ENCODE results near the gene TJP1.
A peak's percentile ranks its signal among the peaks of the same experiment; 100 is the strongest.

The TJP1 gene

GRCh38 chr15:29713784-29714183 lies 108.5 kb downstream of the TJP1 start:
- H3K4me3 ChIP-seq (ENCODE audit: low read depth, low read length) = no peak overlapping the region
- H3K36me3 ChIP-seq = peaks cover 86% of the 10 kb centered on the region
- no peaks in the 10 kb centered on the region for H3K27me3 ChIP-seq (ENCODE audit: insufficient read depth, low read depth, severe bottlenecking)
- no peak for DNase-seq
- no peak for TF ChIP-seq CTCF (IDR thresholded peaks at IDR 0.05; ENCODE audit: low read depth, low read length)
- H3K27ac ChIP-seq = no peak overlapping the region
- H3K9me3 ChIP-seq (ENCODE audit: severe bottlenecking) = peaks cover under 1% of the 10 kb centered on the region

GRCh38 chr15:29712149-29712885 lies 110.0 kb downstream of the TJP1 start:
- TF ChIP-seq CTCF (IDR thresholded peaks at IDR 0.05; ENCODE audit: low read depth, low read length) = no peak
- H3K9me3 ChIP-seq (ENCODE audit: severe bottlenecking) = no peaks in the 10 kb centered on the region
- DNase-seq = no peak
- no peak overlapping the region for H3K27ac ChIP-seq
- H3K4me3 ChIP-seq (ENCODE audit: low read depth, low read length) = no peak overlapping the region
- no peaks in the 10 kb centered on the region for H3K27me3 ChIP-seq (ENCODE audit: insufficient read depth, low read depth, severe bottlenecking)
- peaks cover 88% of the 10 kb centered on the region for H3K36me3 ChIP-seq

DNA sequence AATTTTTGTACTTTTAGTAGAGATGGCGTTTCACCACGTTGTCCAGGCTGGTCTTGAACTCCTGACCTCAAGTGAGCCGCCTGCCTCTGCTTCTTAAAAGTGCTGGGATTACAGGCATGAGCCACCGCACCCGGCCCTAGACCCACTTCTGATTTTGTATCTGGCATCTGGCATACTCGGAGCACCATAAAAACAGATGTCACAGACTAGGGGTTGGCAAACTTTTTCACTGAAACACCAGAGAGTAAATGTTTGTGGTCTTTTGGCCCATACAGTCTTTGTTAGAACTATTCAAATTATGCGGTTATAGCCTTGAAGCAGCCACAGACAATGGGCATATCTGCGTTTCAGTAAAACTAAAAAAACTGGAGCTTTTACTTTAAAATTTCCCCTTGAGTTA lies 110.7 kb downstream of the TJP1 start:
- Histone ChIP-seq H3K4me3 (ENCODE audit: low read depth, low read length) (no peak overlapping the region), H3K36me3 (peaks cover 93% of the 10 kb centered on the region), H3K9me3 (ENCODE audit: severe bottlenecking) (no peaks in the 10 kb centered on the region), H3K27ac (no peak overlapping the region), H3K27me3 (ENCODE audit: insufficient read depth, low read depth, severe bottlenecking) (no peaks in the 10 kb centered on the region)
- DNase-seq = no peak
- no peak for TF ChIP-seq CTCF (IDR thresholded peaks at IDR 0.05; ENCODE audit: low read depth, low read length)

- H3K9me3 ChIP-seq (ENCODE audit: severe bottlenecking) = no peaks in the 10 kb centered on the region
- TF ChIP-seq CTCF (IDR thresholded peaks at IDR 0.05; ENCODE audit: low read depth, low read length) = no peak
- peaks cover 97% of the 10 kb centered on the region for H3K36me3 ChIP-seq
- no peak for DNase-seq
- no peak overlapping the region for H3K4me3 ChIP-seq (ENCODE audit: low read depth, low read length)
- no peaks in the 10 kb centered on the region for H3K27me3 ChIP-seq (ENCODE audit: insufficient read depth, low read depth, severe bottlenecking)
- H3K27ac ChIP-seq = no peak overlapping the region
These were observed 113.7 kb downstream of the TJP1 start for GRCh38 chr15:29708519-29708918.

DNA sequence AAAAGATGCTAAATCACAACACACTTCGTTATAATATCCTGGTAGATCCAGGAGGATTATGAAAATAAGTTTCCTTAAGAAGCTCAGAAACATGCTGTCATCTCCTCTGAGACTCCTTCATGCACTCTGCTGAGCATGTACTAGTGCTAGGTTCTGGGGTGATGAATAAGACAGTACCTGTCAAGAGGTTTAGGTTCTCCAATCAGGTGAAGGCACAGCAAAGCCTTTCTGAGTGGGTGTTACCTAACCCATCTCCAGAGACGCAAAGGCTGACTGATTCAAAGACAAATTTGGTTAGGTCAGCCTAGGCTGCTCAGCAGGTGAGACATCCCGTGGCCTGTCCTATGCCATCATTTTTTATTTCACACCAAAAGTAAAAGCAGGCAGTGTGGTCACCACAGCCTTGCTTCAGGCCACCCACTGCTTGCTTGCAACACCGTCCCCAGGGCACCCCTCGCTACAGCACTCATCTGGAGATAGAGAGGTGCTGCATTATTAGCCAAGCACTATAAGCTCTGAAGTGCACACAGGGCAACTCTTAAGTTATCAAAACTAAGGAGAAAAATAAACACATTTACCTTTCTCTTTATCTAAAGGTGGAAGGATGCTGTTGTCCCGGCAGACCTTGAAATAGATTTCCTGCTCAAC lies 117.2 kb downstream of the TJP1 start:
- no peak for DNase-seq
- Histone ChIP-seq H3K27me3 (ENCODE audit: insufficient read depth, low read depth, severe bottlenecking) (no peaks in the 10 kb centered on the region), H3K4me3 (ENCODE audit: low read depth, low read length) (no peak overlapping the region), H3K9me3 (ENCODE audit: severe bottlenecking) (no peaks in the 10 kb centered on the region), H3K27ac (peak overlapping the region; percentile 48), H3K36me3 (peaks cover 94% of the 10 kb centered on the region)
- no peak for TF ChIP-seq CTCF (IDR thresholded peaks at IDR 0.05; ENCODE audit: low read depth, low read length)
